ES-I3 (cell line): Measurements from ENCODE around the gene AGER.
"Not testable (repeated sequence)": the region's sequence is repeated elsewhere in the genome, so short reads cannot be mapped to it uniquely, and the experiment has no call there.

Experiments
- H3K36me3 ChIP-seq: 2 replicates; pipeline ENCODE4 v1.6.1; 2013; ENCODE audit warnings: mild to moderate bottlenecking, low read length, control low read depth, moderate library complexity; ENCODE audit not compliant: insufficient read depth
- H3K4me1 ChIP-seq: 2 replicates; pipeline ENCODE4 v1.6.1; 2013; ENCODE audit warnings: mild to moderate bottlenecking, control low read depth, low read length; ENCODE audit not compliant: insufficient read depth
- H3K9ac ChIP-seq: 2 replicates; pipeline ENCODE4 v1.6.1; 2013; ENCODE audit warnings: low read depth, mild to moderate bottlenecking, low read length, moderate library complexity
- H3K9me3 ChIP-seq: 2 replicates; pipeline ENCODE4 v1.6.1; 2013; ENCODE audit warnings: mild to moderate bottlenecking, low read length, moderate library complexity; ENCODE audit not compliant: control insufficient read depth, insufficient read depth

AGER gene

DNA sequence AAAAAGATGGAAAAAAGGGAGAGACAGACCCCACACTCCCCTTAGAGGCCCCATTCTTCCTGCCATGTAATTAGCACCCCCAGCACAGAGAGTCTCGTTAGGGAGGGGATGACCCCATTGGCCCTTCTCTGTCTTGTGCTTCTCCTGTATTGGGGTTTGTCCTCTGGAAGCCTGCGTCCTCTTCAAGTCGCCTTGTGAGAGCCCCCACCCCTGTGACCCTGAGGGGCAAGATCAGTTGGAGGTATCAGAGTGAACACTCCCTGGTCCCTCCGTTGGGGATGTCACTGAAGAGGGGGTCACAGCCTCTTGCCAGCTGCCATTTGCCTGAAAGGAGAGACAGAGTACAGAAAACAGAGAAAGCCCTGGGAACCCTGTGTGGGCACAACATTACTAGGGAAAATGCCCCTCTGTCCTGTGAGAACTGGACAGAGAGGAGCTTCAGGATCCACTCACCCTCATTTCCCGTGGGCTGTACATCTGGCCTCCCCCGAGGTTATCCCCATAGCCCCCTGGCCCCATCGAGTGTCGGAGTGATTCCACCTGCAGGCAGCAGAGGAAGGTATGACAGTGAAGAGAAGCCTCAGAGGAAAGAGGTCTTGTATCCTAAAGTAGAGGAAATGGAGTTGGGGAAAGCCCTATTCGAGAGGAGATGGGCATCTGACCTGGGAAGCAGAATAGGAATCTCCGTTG lies 2.2 kb upstream of the AGER start:
- not testable (repeated sequence) for H3K9ac ChIP-seq, H3K36me3 ChIP-seq

GRCh38 chr6:32185681-32186131 lies 1.7 kb upstream of the AGER start:
- H3K36me3 ChIP-seq, H3K9me3 ChIP-seq, H3K9ac ChIP-seq: not testable (repeated sequence)
- peaks cover 11% of the 10 kb centered on the region for H3K4me1 ChIP-seq

More for the DNA sequence above, 2.2 kb upstream of the AGER start:
- not testable (repeated sequence) for H3K9me3 ChIP-seq
- H3K4me1 ChIP-seq: peaks cover 16% of the 10 kb centered on the region

DNA sequence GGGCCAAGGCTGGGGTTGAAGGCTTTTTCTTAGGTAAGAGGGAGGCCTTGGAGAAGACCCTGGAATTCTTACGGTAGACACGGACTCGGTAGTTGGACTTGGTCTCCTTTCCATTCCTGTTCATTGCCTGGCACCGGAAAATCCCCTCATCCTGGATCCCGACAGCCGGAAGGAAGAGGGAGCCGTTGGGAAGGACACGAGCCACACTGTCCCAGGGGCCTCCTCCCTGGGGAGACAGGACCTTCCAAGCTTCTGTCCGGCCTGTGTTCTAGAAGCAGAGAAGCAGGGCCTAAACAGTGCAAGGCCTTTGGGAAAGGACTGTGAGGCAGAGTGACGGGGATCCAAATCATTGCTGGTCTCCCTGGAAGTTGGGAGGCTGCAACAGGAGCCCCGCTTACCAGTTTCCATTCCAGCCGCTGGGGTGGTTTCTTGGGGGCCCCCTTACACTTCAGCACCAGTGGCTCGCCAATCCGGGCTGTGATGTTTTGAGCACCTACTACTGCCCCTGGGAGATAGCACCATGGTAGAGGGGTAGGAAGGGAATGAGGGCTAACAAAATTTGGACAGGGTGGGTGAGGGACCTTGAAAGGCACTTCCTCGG lies 470 bp downstream of the AGER start:
- peaks cover 9% of the 10 kb centered on the region; the same call in 1 of the 2 replicates for H3K36me3 ChIP-seq
- H3K9ac ChIP-seq: no peak overlapping the region
- peaks cover 5% of the 10 kb centered on the region; the same call in 1 of the 2 replicates for H3K4me1 ChIP-seq
- no peaks in the 10 kb centered on the region for H3K9me3 ChIP-seq

DNA sequence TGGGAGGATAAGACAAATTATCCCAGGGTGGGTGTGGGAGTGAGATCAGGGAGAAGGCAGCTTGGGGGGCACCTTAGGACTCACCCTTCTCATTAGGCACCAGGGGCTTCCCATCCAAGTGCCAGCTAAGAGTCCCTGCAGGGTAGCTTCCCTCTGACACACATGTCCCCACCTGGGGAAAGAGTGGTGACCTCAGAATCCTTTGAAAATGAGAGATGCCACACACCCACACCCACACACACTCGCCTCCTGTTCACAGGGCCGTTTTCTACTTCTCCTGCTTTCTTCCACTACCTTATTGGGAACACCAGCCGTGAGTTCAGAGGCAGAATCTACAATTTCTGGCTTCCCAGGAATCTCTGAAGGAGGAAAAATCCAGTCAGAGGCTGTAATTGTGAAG lies 1.0 kb downstream of the AGER start:
- no peak overlapping the region for H3K9ac ChIP-seq
- H3K4me1 ChIP-seq: 0 out of 2 replicates have a peak, but pooled peaks cover 3% of the 10 kb centered on the region
- peaks cover 9% of the 10 kb centered on the region; the same call in 1 of the 2 replicates for H3K36me3 ChIP-seq
- no peaks in the 10 kb centered on the region for H3K9me3 ChIP-seq

DNA sequence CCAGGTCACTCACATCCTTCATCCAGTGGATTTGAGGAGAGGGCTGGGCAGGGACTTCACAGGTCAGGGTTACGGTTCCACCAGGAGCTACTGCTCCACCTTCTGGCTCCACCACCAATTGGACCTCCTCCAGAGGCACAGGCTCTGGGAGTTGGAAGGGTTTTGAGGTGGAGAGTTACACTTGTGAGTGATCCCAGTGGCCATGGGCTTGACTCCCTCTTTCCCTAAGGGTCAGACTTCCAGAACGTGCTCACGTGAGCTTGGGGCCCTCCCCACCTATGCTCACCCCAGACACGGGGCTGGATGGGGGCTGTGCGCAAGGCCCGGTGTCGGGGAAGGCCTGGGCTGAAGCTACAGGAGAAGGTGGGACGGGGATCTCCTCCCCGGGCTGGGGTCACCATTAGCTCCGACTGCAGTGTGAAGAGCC lies 1.5 kb downstream of the AGER start:
- Histone ChIP-seq H3K9me3 (no peaks in the 10 kb centered on the region), H3K36me3 (peaks cover 7% of the 10 kb centered on the region; the same call in 1 of the 2 replicates), H3K9ac (no peak overlapping the region), H3K4me1 (0 out of 2 replicates have a peak, but pooled peaks cover 3% of the 10 kb centered on the region)

DNA sequence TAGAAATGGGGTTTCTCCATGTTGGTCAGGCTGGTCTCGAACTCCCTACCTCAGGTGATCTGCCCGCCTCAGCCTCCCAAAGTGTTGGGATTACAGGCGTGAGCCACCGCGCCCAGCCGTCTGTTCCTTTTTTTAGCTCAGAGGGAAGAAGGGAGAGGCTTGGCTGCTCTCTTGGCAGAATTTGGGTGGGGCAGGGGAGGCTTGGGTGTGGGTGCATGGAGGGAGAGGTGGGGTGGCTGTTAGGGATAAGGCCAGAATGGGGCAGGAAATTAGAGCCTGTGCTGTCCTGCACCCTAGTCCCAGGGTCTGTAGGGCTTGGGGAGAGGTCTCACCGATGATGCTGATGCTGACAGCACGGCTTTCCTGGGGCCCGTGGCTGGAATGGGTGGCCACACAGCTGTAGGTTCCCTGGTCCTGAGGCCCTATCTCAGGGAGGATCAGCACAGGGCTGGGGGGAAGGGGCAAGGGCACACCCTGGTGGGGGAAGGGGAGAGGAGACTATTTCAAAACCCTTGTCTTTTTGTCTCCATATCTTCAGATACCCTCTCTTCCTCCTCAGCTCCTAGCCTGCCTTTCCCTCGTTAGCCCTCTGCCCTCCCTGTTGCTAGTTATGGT lies 2.0 kb downstream of the AGER start:
- Histone ChIP-seq H3K4me1 (0 out of 2 replicates have a peak, but pooled peaks cover 3% of the 10 kb centered on the region), H3K9ac (no peak overlapping the region), H3K9me3 (no peaks in the 10 kb centered on the region), H3K36me3 (peaks cover 6% of the 10 kb centered on the region; the same call in 1 of the 2 replicates)

GRCh38 chr6:32181148-32181702 lies 2.8 kb downstream of the AGER start:
- H3K4me1 ChIP-seq: 0 out of 2 replicates have a peak, but pooled peaks cover 3% of the 10 kb centered on the region
- peaks cover 6% of the 10 kb centered on the region; the same call in 1 of the 2 replicates for H3K36me3 ChIP-seq
- no peak overlapping the region for H3K9ac ChIP-seq
- no peaks in the 10 kb centered on the region for H3K9me3 ChIP-seq

GRCh38 chr6:32179766-32180405 lies 4.2 kb downstream of the AGER start:
- no peaks in the 10 kb centered on the region for H3K9me3 ChIP-seq
- H3K4me1 ChIP-seq: peaks cover under 1% of the 10 kb centered on the region; the same call in 1 of the 2 replicates
- no peak overlapping the region for H3K9ac ChIP-seq
- H3K36me3 ChIP-seq: peaks cover 6% of the 10 kb centered on the region; the same call in 1 of the 2 replicates

- H3K9ac ChIP-seq: peak overlapping the region; percentile 96
- peaks cover 9% of the 10 kb centered on the region; the same call in 1 of the 2 replicates for H3K4me1 ChIP-seq
- no peaks in the 10 kb centered on the region for H3K9me3 ChIP-seq
- H3K36me3 ChIP-seq: peaks cover 6% of the 10 kb centered on the region; the same call in 1 of the 2 replicates
Measured at GRCh38 chr6:32178547-32179440, 5.3 kb downstream of the AGER start.

DNA sequence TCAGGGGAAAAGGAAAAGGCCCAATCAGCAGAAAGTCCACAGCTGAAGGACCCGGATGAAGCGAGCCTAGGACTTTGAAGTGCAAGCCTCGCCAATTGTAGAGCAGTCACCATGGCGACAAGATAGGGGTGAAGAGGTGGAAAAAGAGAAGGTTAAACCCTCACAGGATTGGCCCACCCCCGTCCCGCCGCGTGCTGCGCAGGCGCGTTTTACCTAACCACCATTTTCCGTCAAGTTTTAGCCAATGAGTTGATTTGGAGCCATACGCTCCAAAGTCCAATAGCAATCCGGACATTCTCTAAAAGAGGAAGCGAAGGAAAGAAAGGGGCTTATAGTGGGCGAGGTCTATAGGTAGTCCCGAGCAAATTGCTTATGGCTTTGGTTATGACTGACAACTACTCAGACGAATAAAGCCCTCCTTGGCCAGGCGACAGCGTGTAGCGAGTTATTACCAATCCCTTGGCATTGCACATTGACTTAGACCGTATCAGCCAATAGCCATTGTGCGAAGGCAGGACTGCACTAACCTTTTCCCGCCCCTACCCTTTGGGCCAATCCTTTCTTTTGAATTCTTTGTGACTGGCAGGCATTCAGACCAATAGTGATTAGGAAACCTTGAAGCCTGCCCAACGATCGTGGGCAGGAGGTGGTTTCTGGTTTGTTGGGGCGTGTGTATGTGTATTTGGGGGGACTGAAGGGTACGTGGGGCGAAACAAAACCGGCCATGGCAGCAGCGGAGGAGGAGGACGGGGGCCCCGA lies 6.1 kb downstream of the AGER start, which contains the start of gene RNF5:
Gene RNF5 (plus strand): TSS at position 618 of the 759 bp plus-strand sequence. CDS start 107 bp downstream, at position 725.
- H3K36me3 ChIP-seq: peaks cover 6% of the 10 kb centered on the region; the same call in 1 of the 2 replicates
- peak within 1 kb of the TSS; percentile 96 for H3K9ac ChIP-seq
- peaks cover 17% of the 10 kb centered on the region for H3K4me1 ChIP-seq
- H3K9me3 ChIP-seq: no peaks in the 10 kb centered on the region

DNA sequence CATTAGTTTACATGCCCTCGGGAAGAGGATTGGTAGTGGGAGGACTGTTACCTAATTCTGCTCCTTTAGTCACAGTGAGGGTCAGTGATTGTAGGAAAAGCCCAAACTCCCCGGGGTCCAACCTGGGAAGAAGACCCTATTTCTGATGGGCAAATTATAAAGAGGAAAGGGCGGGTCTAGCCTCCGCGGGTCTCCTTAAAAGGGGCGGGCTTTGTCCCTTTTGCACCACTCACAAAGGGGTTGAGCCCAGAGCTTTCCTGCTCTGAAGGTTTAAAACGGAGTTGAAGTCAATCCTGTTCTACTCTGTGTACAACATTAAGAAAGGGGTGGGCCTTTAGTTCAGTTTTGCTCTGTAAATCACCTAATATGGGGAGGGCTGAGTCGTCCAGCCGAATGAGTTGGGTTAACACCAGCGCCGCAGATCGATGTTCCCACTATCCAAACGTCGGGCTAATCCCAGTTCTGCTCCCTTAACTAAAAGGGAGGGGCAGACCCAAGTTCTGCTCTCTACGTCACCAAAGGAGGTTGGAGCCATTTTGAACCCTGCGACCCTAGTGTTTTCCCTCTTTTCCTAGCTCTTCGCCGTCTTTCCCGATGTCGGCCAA lies 6.8 kb downstream of the AGER start:
- Histone ChIP-seq H3K4me1 (peaks cover 19% of the 10 kb centered on the region), H3K36me3 (peaks cover 6% of the 10 kb centered on the region; the same call in 1 of the 2 replicates), H3K9me3 (no peaks in the 10 kb centered on the region), H3K9ac (peak overlapping the region; percentile 96)

GRCh38 chr6:32176476-32177182 lies 7.4 kb downstream of the AGER start:
- H3K36me3 ChIP-seq: peaks cover 6% of the 10 kb centered on the region; the same call in 1 of the 2 replicates
- no peaks in the 10 kb centered on the region for H3K9me3 ChIP-seq
- H3K4me1 ChIP-seq: peaks cover 19% of the 10 kb centered on the region
- H3K9ac ChIP-seq: peak overlapping the region; percentile 96
